ENCODE data around the gene PSENEN. TPM values are rescaled to one million over a fixed set of nuclear protein-coding genes. Genes with fewer than 3 reads are reported as not detected.

PSENEN gene
- total and polyA plus RNA-seq, 2 of the 8 experiments (the other 6 are each of a cell fraction or from before 2014, with no cell fraction given) = 66.7 to 75.3 TPM

- TF ChIP-seq E2F6 (IDR thresholded peaks at IDR 0.05) (no peak), SIN3A (conservative IDR thresholded peaks at IDR 0.05 in 1 of 2, IDR thresholded peaks at IDR 0.05 in 1 of 2; ENCODE audit: low read depth in 1 of 2, low read length in 2 of 2) (no peak), HDAC2 (IDR thresholded peaks at IDR 0.05; ENCODE audit: borderline replicate concordance in 1 of 2, low read depth in 2 of 2, low read length in 2 of 2) (no peak), MAFK (IDR thresholded peaks at IDR 0.05; ENCODE audit: low read depth, low read length) (no peak), EP300 (IDR thresholded peaks at IDR 0.05; ENCODE audit: borderline replicate concordance in 1 of 2, low read depth in 2 of 2, low read length in 2 of 2) (no peak), KDM4A (IDR thresholded peaks at IDR 0.05; ENCODE audit: low read depth, low read length, severe bottlenecking) (no peak), CTCF (IDR thresholded peaks at IDR 0.05; ENCODE audit: control extremely low read depth in 1 of 3, insufficient read depth in 1 of 3, low read depth in 1 of 3, low read length in 3 of 3) (no peak), HDAC6 (IDR thresholded peaks at IDR 0.05; ENCODE audit: low read depth, low read length) (no peak)
Observed at GRCh38 chr19:35792888-35793287, 47.4 kb downstream of the PSENEN start (continued).

Data from H1 (cell line).